ENCODE results near the gene RBP5. TPM values are rescaled to one million over a fixed set of nuclear protein-coding genes. Genes with fewer than 3 reads are reported as not detected.
A peak's percentile ranks its signal among the peaks of the same experiment; 100 is the strongest.

Gene RBP5
- total RNA-seq, 1 donor = under 0.01 TPM

DNA sequence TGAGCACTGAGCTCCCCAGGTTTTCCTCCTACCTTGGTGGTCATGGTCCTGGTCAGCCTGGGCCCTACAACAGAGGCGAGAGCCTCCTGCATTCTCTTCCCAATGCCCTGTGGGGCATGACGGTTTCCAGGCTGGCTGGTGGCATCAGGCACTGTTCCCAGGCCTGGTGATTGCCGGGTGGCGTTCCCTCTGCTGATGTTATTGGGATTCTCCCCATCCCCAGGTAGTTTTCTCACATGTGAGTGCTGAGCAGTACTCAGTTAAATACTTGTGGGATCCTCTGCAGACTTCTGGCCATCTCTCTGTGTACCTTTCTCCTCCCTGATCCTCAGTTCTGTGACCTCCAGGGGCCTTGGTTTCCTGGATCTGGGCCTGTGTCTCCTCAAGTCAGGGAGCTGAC is 52.2 kb downstream of the RBP5 start:
- DNase-seq (ENCODE audit: low read depth in 2 of 3, low spot score in 2 of 3) = no peak

- no peak for DNase-seq (ENCODE audit: low read depth in 2 of 3, low spot score in 2 of 3)
Measured at GRCh38 chr12:7075939-7076338, 52.8 kb downstream of the RBP5 start.

- DNase-seq (ENCODE audit: low read depth in 2 of 3, low spot score in 2 of 3) = no peak
Measured at GRCh38 chr12:7075518-7075917, 53.2 kb downstream of the RBP5 start.

DNA sequence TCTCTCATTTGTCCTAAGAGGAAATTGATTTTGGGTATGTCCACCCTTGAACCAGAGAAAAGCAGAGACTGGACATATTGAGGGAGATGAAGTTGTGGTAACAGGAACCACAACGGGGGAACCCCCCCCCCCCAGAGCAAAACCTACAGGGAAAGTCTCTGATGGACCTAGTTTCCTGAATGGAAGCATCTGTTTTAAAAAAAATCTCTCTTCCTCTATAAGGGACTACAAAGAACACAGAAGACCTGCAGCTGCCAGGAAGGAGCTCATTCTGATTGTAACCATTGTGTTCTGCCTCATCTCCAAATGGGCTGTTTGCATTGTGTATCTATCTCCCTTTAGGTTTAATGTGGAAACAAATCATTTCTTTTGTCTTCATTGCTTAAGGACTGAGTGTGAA is 54.7 kb downstream of the RBP5 start:
- DNase-seq (ENCODE audit: low read depth in 2 of 3, low spot score in 2 of 3) = peak in 1 of 3 donors; percentile 60

Small RNA genes lying within 50 kb of the gene (small RNA-seq; reads per million reads assigned to genes)
- gene RNU6-485P = not detected

Other genes with a start within 250 kb of the RBP5 start
- 16.2 TPM for gene LRRC23, start 224.1 kb downstream of the RBP5 start, total RNA-seq
- 14.0 TPM for gene ENO2, start 214.3 kb downstream of the RBP5 start, total RNA-seq
- 25.0 TPM for gene ATN1, start 200.9 kb downstream of the RBP5 start, total RNA-seq
- gene RNU7-1, start 185.1 kb downstream of the RBP5 start, total RNA-seq = not detected
- 336 TPM for gene C12orf57, start 184.9 kb downstream of the RBP5 start, total RNA-seq
- gene PTPN6, start 177.5 kb downstream of the RBP5 start, total RNA-seq = 403 TPM
- gene PHB2, start 158.2 kb downstream of the RBP5 start, total RNA-seq = 344 TPM
- 22.4 TPM for gene EMG1, start 158.0 kb downstream of the RBP5 start, total RNA-seq
- 33.1 TPM for gene LPCAT3, start 110.4 kb downstream of the RBP5 start, total RNA-seq
- 0.81 TPM for gene C1S, start 68.2 kb downstream of the RBP5 start, total RNA-seq
- 11.0 TPM for gene C1R, start 36.4 kb downstream of the RBP5 start, total RNA-seq
- gene C1RL, start 19.7 kb downstream of the RBP5 start, total RNA-seq = 71.9 TPM
- 53.9 TPM for gene CLSTN3, start 1.5 kb upstream of the RBP5 start, total RNA-seq
- gene PEX5, start 60.8 kb upstream of the RBP5 start, total RNA-seq = 32.3 TPM
- not detected for gene ACSM4, start 175.2 kb upstream of the RBP5 start, total RNA-seq